Trophoblast cell (in vitro differentiated cells and primary cell): Measurements from ENCODE around the gene CD81.

Experiments used
- DNase-seq, 2 donors: peaks; one replicate each; pipeline ENCODE4 v3.0.0-alpha.2; 2016
- H2AFZ ChIP-seq: 2 replicates; pipeline ENCODE4 v1.6.1; 2013; ENCODE audit warnings: low read length, moderate library complexity, mild to moderate bottlenecking; ENCODE audit not compliant: insufficient read depth, poor library complexity
- H2AK5ac ChIP-seq: 2 replicates; pipeline ENCODE4 v1.6.1; 2013; ENCODE audit warnings: mild to moderate bottlenecking, low read length
- H2BK120ac ChIP-seq: 2 replicates; pipeline ENCODE4 v1.6.1; 2013; ENCODE audit warnings: low read length, mild to moderate bottlenecking, moderate library complexity; ENCODE audit not compliant: insufficient read depth, poor library complexity
- H2BK12ac ChIP-seq: 2 replicates; pipeline ENCODE4 v1.6.1; 2013; ENCODE audit warnings: mild to moderate bottlenecking, low read length, moderate library complexity
- H2BK5ac ChIP-seq: 2 replicates; pipeline ENCODE4 v1.6.1; 2013; ENCODE audit warnings: low read length, low read depth, moderate library complexity, mild to moderate bottlenecking; ENCODE audit not compliant: poor library complexity
- H3K14ac ChIP-seq: 2 replicates; pipeline ENCODE4 v1.6.1; 2013; ENCODE audit warnings: mild to moderate bottlenecking, low read length
- H3K18ac ChIP-seq: 2 replicates; pipeline ENCODE4 v1.6.1; 2013; ENCODE audit warnings: mild to moderate bottlenecking, low read length
- H3K23ac ChIP-seq: 2 replicates; pipeline ENCODE4 v1.6.1; 2013; ENCODE audit warnings: low read length
- H3K27ac ChIP-seq: 2 replicates; pipeline ENCODE4 v1.5.1; 2013; ENCODE audit warnings: low read depth, mild to moderate bottlenecking, inconsistent platforms, low read length, moderate library complexity
- H3K27me3 ChIP-seq: 2 replicates; pipeline ENCODE4 v1.6.1; 2013; ENCODE audit warnings: inconsistent platforms, mild to moderate bottlenecking, low read length, moderate library complexity; ENCODE audit not compliant: insufficient read depth
- H3K36me3 ChIP-seq, 2 experiments: 1 replicate in 1 of 2; 2 replicates in 1 of 2; pipeline ENCODE4 v1.6.1; 2013; ENCODE audit warnings: low read length in 2 of 2, mild to moderate bottlenecking in 2 of 2, moderate library complexity in 1 of 2; ENCODE audit not compliant: insufficient read depth in 2 of 2, control insufficient read depth in 1 of 2
- H3K4ac ChIP-seq: 2 replicates; pipeline ENCODE4 v1.6.1; 2013; ENCODE audit warnings: low read depth, mild to moderate bottlenecking, low read length, moderate library complexity
- H3K4me1 ChIP-seq, 2 experiments: 1 replicate in 1 of 2; 2 replicates in 1 of 2; pipeline ENCODE4 v1.6.1; 2013; ENCODE audit warnings: low read length in 2 of 2, mild to moderate bottlenecking in 2 of 2, moderate library complexity in 1 of 2; ENCODE audit not compliant: insufficient read depth in 2 of 2, control insufficient read depth in 1 of 2
- H3K4me2 ChIP-seq: 2 replicates; pipeline ENCODE4 v1.6.1; 2013; ENCODE audit warnings: inconsistent platforms, mild to moderate bottlenecking, low read length, moderate library complexity
- H3K4me3 ChIP-seq: 2 replicates; pipeline ENCODE4 v1.5.1; 2013; ENCODE audit warnings: mild to moderate bottlenecking, low read depth, low read length, inconsistent platforms
- H3K79me1 ChIP-seq: one replicate; pipeline ENCODE4 v1.6.1; 2013; ENCODE audit warnings: low read length
- H3K79me2 ChIP-seq: 2 replicates; pipeline ENCODE4 v1.6.1; 2013; ENCODE audit warnings: low read length, mild to moderate bottlenecking; ENCODE audit not compliant: control insufficient read depth, insufficient read depth, poor library complexity
- H3K9ac ChIP-seq: 2 replicates; pipeline ENCODE4 v1.6.1; 2013; ENCODE audit warnings: mild to moderate bottlenecking, low read length
- H3K9me3 ChIP-seq: 2 replicates; pipeline ENCODE4 v1.6.1; 2013; ENCODE audit warnings: low read depth, mild to moderate bottlenecking, control low read depth, inconsistent platforms, low read length; ENCODE audit not compliant: insufficient read depth
- H4K12ac ChIP-seq: 2 replicates; pipeline ENCODE4 v1.6.1; 2013; ENCODE audit warnings: low read depth, mild to moderate bottlenecking, low read length, moderate library complexity
- H4K8ac ChIP-seq: 2 replicates; pipeline ENCODE4 v1.6.1; 2013; ENCODE audit warnings: low read depth, mild to moderate bottlenecking, low read length, moderate library complexity
- H4K91ac ChIP-seq: one replicate; pipeline ENCODE4 v1.6.1; 2013; ENCODE audit warnings: low read depth, mild to moderate bottlenecking, low read length, moderate library complexity
- WGBS: extraction: QIAGEN DNeasy Blood & Tissue Kit; methylation state at CpG from one replicate; pipeline ENCODE4 v1.1.7; 2013; ENCODE audit warnings: missing lambda C conversion rate; ENCODE audit not compliant: insufficient read length, insufficient coverage; ENCODE audit errors: extremely low coverage; 5-methylcytosine and 5-hydroxymethylcytosine counted together

The CD81 gene

DNA sequence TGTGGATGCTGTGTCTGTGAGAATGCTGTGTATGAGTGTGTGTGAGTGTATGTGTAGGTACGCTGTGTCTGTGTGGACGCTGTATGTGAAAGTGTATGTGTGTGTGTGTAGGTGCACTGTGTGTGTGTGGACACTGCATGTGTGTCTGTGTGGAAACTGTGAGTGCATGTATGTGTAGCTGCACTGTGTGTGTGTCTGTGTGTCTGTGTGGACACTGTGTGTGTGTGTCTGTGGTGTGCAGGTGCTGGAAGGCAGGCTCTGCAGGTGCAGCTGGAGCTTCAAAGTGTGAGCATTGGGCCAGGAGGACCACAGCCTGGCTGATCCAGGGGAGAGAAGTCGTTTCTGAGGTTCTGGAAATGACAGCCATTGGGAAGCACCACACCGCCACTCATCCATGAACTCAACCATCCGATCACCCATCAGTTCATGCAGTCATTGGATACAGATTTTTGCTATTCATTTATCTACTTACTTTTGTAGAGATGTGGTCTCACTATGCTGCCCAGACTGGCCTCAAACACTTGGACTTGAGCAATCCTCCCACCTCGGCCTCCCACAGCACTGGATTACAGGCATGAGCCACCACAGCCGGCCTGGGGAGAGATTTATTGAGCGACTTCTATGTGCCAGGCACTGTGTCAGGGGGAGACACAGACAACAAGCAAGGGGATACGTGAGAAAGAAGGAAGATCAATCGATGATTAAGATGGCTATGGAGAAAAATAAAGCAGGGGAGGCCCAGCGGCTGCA lies 57.6 kb downstream of the CD81 start:
- Histone ChIP-seq H3K27ac (no peak overlapping the region), H3K18ac (no peak overlapping the region), H3K9me3 (peaks cover 23% of the 10 kb centered on the region), H3K79me2 (no peaks in the 10 kb centered on the region), H2BK120ac (no peak overlapping the region), H2BK12ac (no peak overlapping the region), H3K14ac (no peak overlapping the region), H3K4ac (no peak overlapping the region), H3K27me3 (no peaks in the 10 kb centered on the region), H4K8ac (no peak overlapping the region), H3K9ac (peak overlapping the region; percentile 24), H3K4me3 (peak overlapping the region; percentile 57), H3K4me2 (no peak overlapping the region), H3K23ac (peak overlapping the region; percentile 1), H4K91ac (no peak overlapping the region), H3K36me3 (no peaks in the 10 kb centered on the region), H2AFZ (no peak overlapping the region), H2AK5ac (no peak overlapping the region), H2BK5ac (no peak overlapping the region), H3K79me1 (no peaks in the 10 kb centered on the region), H3K4me1 (no peaks in the 10 kb centered on the region), H4K12ac (no peak overlapping the region)
- WGBS, result no CpG with 5 or more reads among the region's 11 CpGs
- no peak for DNase-seq

DNA sequence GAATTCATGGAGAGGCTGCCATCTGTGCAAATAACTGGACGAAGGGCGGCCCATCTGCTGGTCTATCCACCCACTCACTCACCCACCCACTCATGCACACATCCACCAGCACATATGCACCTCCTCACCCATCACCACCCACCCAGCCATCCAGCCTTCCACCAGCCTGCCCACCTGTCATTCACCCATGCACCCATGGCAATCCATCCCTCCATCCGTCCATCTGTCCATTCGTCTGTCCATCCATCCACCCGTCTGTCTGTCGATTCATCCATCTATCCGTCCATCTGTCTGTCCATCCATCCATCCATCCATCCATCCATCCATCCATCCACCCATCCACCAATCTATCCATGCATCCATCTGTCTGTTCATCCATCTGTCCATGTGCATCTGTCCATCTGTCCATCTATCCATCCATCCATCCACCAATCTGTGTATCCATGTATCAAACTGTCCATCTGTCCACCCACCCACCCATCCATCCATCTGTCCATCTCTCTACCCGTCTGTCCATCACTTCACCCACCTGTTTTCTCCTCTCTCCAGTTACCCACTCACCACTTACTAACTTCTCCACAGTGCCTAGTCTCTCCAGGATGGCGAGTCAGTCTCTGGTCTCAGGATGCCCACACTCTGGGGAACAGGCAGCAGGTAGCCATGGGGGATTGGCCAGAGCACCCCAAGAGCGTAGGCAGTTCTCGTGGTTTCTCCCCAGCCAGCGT lies 58.3 kb downstream of the CD81 start:
- Histone ChIP-seq H3K36me3 (no peaks in the 10 kb centered on the region), H3K27me3 (no peaks in the 10 kb centered on the region), H3K9me3 (peaks cover 21% of the 10 kb centered on the region), H3K4ac (no peak overlapping the region), H3K79me2 (no peaks in the 10 kb centered on the region), H2AK5ac (no peak overlapping the region), H2AFZ (no peak overlapping the region), H3K4me2 (no peak overlapping the region), H3K9ac (no peak overlapping the region), H3K14ac (no peak overlapping the region), H3K18ac (no peak overlapping the region), H3K79me1 (no peaks in the 10 kb centered on the region), H3K4me1 (no peaks in the 10 kb centered on the region), H4K12ac (no peak overlapping the region), H4K8ac (no peak overlapping the region), H4K91ac (no peak overlapping the region), H2BK5ac (no peak overlapping the region), H3K27ac (no peak overlapping the region), H2BK120ac (no peak overlapping the region), H2BK12ac (no peak overlapping the region), H3K4me3 (no peak overlapping the region), H3K23ac (no peak overlapping the region)
- WGBS, result no CpG with 5 or more reads among the region's 12 CpGs
- no peak for DNase-seq

DNA sequence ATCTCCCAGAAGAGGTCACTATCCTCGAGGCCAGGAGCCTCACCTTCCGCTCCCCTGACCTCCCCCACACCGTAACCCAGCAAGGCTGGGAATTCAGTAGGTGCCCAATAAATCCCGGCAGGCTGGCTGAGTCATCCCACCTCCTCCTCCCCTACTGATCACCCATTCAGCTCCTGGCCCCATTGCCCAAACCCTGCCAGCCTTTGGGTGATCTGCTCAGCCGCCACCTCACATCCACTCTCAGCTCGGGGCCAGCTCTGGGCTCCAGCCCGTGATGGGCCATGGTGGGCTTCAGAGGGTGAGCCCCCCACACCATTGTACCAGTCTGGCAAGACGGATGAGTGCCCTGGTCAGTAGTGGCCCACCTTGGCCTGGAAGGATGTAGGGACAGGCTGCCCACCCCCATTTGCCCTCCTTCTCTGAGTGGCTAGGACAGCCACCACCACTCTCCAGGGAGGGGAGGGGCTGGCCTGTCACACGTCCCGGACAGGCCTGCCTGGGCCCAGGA lies 59.0 kb downstream of the CD81 start:
- H2AK5ac ChIP-seq, result no peak overlapping the region
- H2AFZ ChIP-seq, result no peak overlapping the region
- no peak overlapping the region for H2BK5ac ChIP-seq
- H3K27me3 ChIP-seq, result no peaks in the 10 kb centered on the region
- H4K12ac ChIP-seq, result no peak overlapping the region
- no peak overlapping the region for H3K14ac ChIP-seq
- peaks cover 17% of the 10 kb centered on the region for H3K9me3 ChIP-seq
- no peak overlapping the region for H3K27ac ChIP-seq
- H3K4ac ChIP-seq, result no peak overlapping the region
- no peaks in the 10 kb centered on the region for H3K36me3 ChIP-seq
- H3K4me3 ChIP-seq, result no peak overlapping the region
- H3K9ac ChIP-seq, result no peak overlapping the region
- no peak overlapping the region for H3K23ac ChIP-seq
- no peak for DNase-seq
- no peak overlapping the region for H4K8ac ChIP-seq
- WGBS, result no CpG with 5 or more reads among the region's 10 CpGs
- no peak overlapping the region for H4K91ac ChIP-seq
- no peak overlapping the region for H2BK120ac ChIP-seq
- no peaks in the 10 kb centered on the region for H3K79me2 ChIP-seq
- no peaks in the 10 kb centered on the region for H3K79me1 ChIP-seq
- H3K4me1 ChIP-seq, result no peaks in the 10 kb centered on the region
- no peak overlapping the region for H3K18ac ChIP-seq
- H3K4me2 ChIP-seq, result no peak overlapping the region
- H2BK12ac ChIP-seq, result no peak overlapping the region

DNA sequence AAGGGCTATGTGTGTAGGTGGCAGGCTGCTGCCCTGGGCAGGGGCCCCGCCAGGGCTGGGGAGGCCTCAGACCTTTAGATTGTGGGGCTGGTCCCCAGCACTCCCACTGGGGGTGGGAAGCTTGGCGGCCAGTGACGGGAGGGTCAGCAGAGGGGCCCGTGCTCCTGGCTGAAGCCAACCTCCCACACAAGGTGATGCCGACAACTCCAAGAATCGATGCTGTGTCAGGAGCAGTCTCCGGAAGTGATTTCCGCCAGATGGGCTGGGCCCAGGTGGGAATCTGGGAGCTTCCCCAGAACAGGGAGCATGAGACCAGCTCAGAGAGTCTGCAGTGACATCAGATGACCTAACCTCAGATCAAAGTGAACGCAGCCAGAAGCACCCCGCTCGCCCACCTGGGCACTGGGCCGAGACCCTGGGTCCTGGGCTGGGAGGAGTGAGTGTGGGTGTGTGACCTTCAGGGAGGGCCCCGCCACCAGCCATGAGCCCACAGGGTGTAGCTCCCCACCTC lies 59.5 kb downstream of the CD81 start:
- Histone ChIP-seq H3K18ac (no peak overlapping the region), H3K79me2 (no peaks in the 10 kb centered on the region), H3K79me1 (no peaks in the 10 kb centered on the region), H3K9me3 (peaks cover 17% of the 10 kb centered on the region), H3K27me3 (no peaks in the 10 kb centered on the region), H3K9ac (no peak overlapping the region), H4K12ac (no peak overlapping the region), H3K4me3 (no peak overlapping the region), H2BK5ac (no peak overlapping the region), H3K36me3 (no peaks in the 10 kb centered on the region), H3K23ac (no peak overlapping the region), H2BK120ac (no peak overlapping the region), H3K4ac (no peak overlapping the region), H3K27ac (no peak overlapping the region), H4K91ac (no peak overlapping the region), H4K8ac (no peak overlapping the region), H2AFZ (no peak overlapping the region), H3K14ac (no peak overlapping the region), H3K4me2 (no peak overlapping the region), H3K4me1 (no peaks in the 10 kb centered on the region), H2BK12ac (no peak overlapping the region), H2AK5ac (no peak overlapping the region)
- no peak for DNase-seq
- no CpG with 5 or more reads among the region's 13 CpGs for WGBS
